ENCODE measurements around the gene KIAA0825.
"Not testable (repeated sequence)": the region's sequence is repeated elsewhere in the genome, so short reads cannot be mapped to it uniquely, and the experiment has no call there.

KIAA0825 gene

GRCh38 chr5:94595281-94595840 lies 23.0 kb downstream of the KIAA0825 start:
- Histone ChIP-seq H3K27ac (ENCODE audit: low read depth, low read length) (no peak overlapping the region), H4K20me1 (ENCODE audit: control insufficient read depth, insufficient read depth, low read depth, low read length) (no peaks in the 10 kb centered on the region), H3K79me2 (ENCODE audit: control insufficient read depth, low read length) (no peaks in the 10 kb centered on the region), H3K27me3 (ENCODE audit: control insufficient read depth, low read length) (no peaks in the 10 kb centered on the region), H3K4me3 (ENCODE audit: low read length) (no peak overlapping the region), H3K36me3 (ENCODE audit: control insufficient read depth, low read length) (no peaks in the 10 kb centered on the region), H3K4me1 (ENCODE audit: control insufficient read depth, low read length) (no peaks in the 10 kb centered on the region), H3K4me2 (ENCODE audit: low read length) (no peak overlapping the region), H3F3A (ENCODE audit: control insufficient read depth, insufficient read depth) (no peaks in the 10 kb centered on the region), H3K9me3 (ENCODE audit: control insufficient read depth, insufficient read depth, low read length) (no peaks in the 10 kb centered on the region), H3K9me2 (replicated peaks; ENCODE audit: control insufficient read depth, low read length) (no peaks in the 10 kb centered on the region)
- TF ChIP-seq EZH2phosphoT487 (IDR thresholded peaks at IDR 0.05; ENCODE audit: borderline replicate concordance, low read length) (no peak), CTCF (IDR thresholded peaks at IDR 0.05; ENCODE audit: low read depth, low read length, poor library complexity, severe bottlenecking) (no peak)

- H3K4me2 ChIP-seq (ENCODE audit: low read length), result peak overlapping the region; percentile 66
- no peak for TF ChIP-seq CTCF (IDR thresholded peaks at IDR 0.05; ENCODE audit: low read depth, low read length, poor library complexity, severe bottlenecking)
- TF ChIP-seq EZH2phosphoT487 (IDR thresholded peaks at IDR 0.05; ENCODE audit: borderline replicate concordance, low read length), result no peak
- peak overlapping the region; percentile 39 for H3K4me3 ChIP-seq (ENCODE audit: low read length)
- H4K20me1 ChIP-seq (ENCODE audit: control insufficient read depth, insufficient read depth, low read depth, low read length), result no peaks in the 10 kb centered on the region
- no peak overlapping the region for H3K27ac ChIP-seq (ENCODE audit: low read depth, low read length)
- H3K27me3 ChIP-seq (ENCODE audit: control insufficient read depth, low read length), result no peaks in the 10 kb centered on the region
- H3K79me2 ChIP-seq (ENCODE audit: control insufficient read depth, low read length), result no peaks in the 10 kb centered on the region
- H3K9me2 ChIP-seq (replicated peaks; ENCODE audit: control insufficient read depth, low read length), result no peaks in the 10 kb centered on the region
- peaks cover 47% of the 10 kb centered on the region for H3K4me1 ChIP-seq (ENCODE audit: control insufficient read depth, low read length)
- no peaks in the 10 kb centered on the region; the same call in 1 of the 2 replicates for H3F3A ChIP-seq (ENCODE audit: control insufficient read depth, insufficient read depth)
- no peaks in the 10 kb centered on the region for H3K9me3 ChIP-seq (ENCODE audit: control insufficient read depth, insufficient read depth, low read length)
- no peaks in the 10 kb centered on the region for H3K36me3 ChIP-seq (ENCODE audit: control insufficient read depth, low read length)
Measured at GRCh38 chr5:94577466-94578245, 40.7 kb downstream of the KIAA0825 start.

GRCh38 chr5:94575196-94575595 lies 43.2 kb downstream of the KIAA0825 start:
- Histone ChIP-seq H3K79me2 (ENCODE audit: control insufficient read depth, low read length) (no peaks in the 10 kb centered on the region), H3K9me3 (ENCODE audit: control insufficient read depth, insufficient read depth, low read length) (no peaks in the 10 kb centered on the region), H3K4me2 (ENCODE audit: low read length) (no peak overlapping the region), H3K9me2 (replicated peaks; ENCODE audit: control insufficient read depth, low read length) (no peaks in the 10 kb centered on the region), H3K36me3 (ENCODE audit: control insufficient read depth, low read length) (no peaks in the 10 kb centered on the region), H4K20me1 (ENCODE audit: control insufficient read depth, insufficient read depth, low read depth, low read length) (no peaks in the 10 kb centered on the region), H3K27me3 (ENCODE audit: control insufficient read depth, low read length) (no peaks in the 10 kb centered on the region), H3K27ac (ENCODE audit: low read depth, low read length) (no peak overlapping the region), H3K4me1 (ENCODE audit: control insufficient read depth, low read length) (peaks cover 48% of the 10 kb centered on the region), H3K4me3 (ENCODE audit: low read length) (no peak overlapping the region), H3F3A (ENCODE audit: control insufficient read depth, insufficient read depth) (no peaks in the 10 kb centered on the region)
- TF ChIP-seq EZH2phosphoT487 (IDR thresholded peaks at IDR 0.05; ENCODE audit: borderline replicate concordance, low read length) (no peak), CTCF (IDR thresholded peaks at IDR 0.05; ENCODE audit: low read depth, low read length, poor library complexity, severe bottlenecking) (no peak)

GRCh38 chr5:94573349-94573748 lies 45.1 kb downstream of the KIAA0825 start:
- H3K27ac ChIP-seq (ENCODE audit: low read depth, low read length); H3K36me3 ChIP-seq (ENCODE audit: control insufficient read depth, low read length); H3K79me2 ChIP-seq (ENCODE audit: control insufficient read depth, low read length); H3K27me3 ChIP-seq (ENCODE audit: control insufficient read depth, low read length); H3F3A ChIP-seq (ENCODE audit: control insufficient read depth, insufficient read depth); H3K4me3 ChIP-seq (ENCODE audit: low read length); H3K9me2 ChIP-seq (replicated peaks; ENCODE audit: control insufficient read depth, low read length); H4K20me1 ChIP-seq (ENCODE audit: control insufficient read depth, insufficient read depth, low read depth, low read length); H3K9me3 ChIP-seq (ENCODE audit: control insufficient read depth, insufficient read depth, low read length): not testable (repeated sequence)
- Histone ChIP-seq H3K4me1 (ENCODE audit: control insufficient read depth, low read length) (peaks cover 34% of the 10 kb centered on the region), H3K4me2 (ENCODE audit: low read length) (0 out of 2 replicates have a peak overlapping the region, but pooled peaks have one; percentile 6)
